Endodermal cell (in vitro differentiated cells): ENCODE measurements around the gene KRT16. TPM values are rescaled to one million over a fixed set of nuclear protein-coding genes. Genes with fewer than 3 reads are reported as not detected.

ENCODE experiments used
- DNase-seq: peaks from one replicate; pipeline ENCODE4 v3.0.0-alpha.2; 2017
- H3K27ac ChIP-seq: 2 replicates; pipeline ENCODE4 v1.5.1; 2013; ENCODE audit warnings: mild to moderate bottlenecking, low read depth, low read length, moderate library complexity
- H3K27me3 ChIP-seq: 2 replicates; pipeline ENCODE4 v1.6.1; 2013; ENCODE audit warnings: mild to moderate bottlenecking, low read length, moderate library complexity; ENCODE audit not compliant: insufficient read depth, control insufficient read depth, poor library complexity, severe bottlenecking
- H3K36me3 ChIP-seq: 2 replicates; pipeline ENCODE4 v1.7.0; 2013; ENCODE audit warnings: mild to moderate bottlenecking, low read length, moderate library complexity; ENCODE audit not compliant: control insufficient read depth, insufficient read depth
- H3K4me1 ChIP-seq: one replicate; pipeline ENCODE4 v1.7.0; 2013; ENCODE audit warnings: low read length; ENCODE audit not compliant: control insufficient read depth, insufficient read depth
- H3K4me3 ChIP-seq: 2 replicates; pipeline ENCODE4 v1.5.1; 2013; ENCODE audit warnings: mild to moderate bottlenecking, low read length, moderate library complexity
- H3K9ac ChIP-seq: 2 replicates; pipeline ENCODE4 v1.6.1; 2013; ENCODE audit warnings: mild to moderate bottlenecking, low read length, moderate library complexity; ENCODE audit not compliant: poor library complexity, severe bottlenecking; ENCODE audit errors: extremely low read depth
- H3K9me3 ChIP-seq: 2 replicates; pipeline ENCODE4 v1.6.1; 2013; ENCODE audit warnings: mild to moderate bottlenecking, low read length, moderate library complexity; ENCODE audit not compliant: control insufficient read depth
- H3K27ac Mint-ChIP-seq: 2 replicates; pipeline ENCODE4 v1.8.0; 2020; ENCODE audit warnings: mixed read lengths
- H3K27me3 Mint-ChIP-seq: 2 replicates; pipeline ENCODE4 v1.8.0; 2021; ENCODE audit warnings: mild to moderate bottlenecking, mixed read lengths; ENCODE audit not compliant: insufficient read depth
- H3K36me3 Mint-ChIP-seq: 2 replicates; pipeline ENCODE4 v1.8.0; 2020; ENCODE audit warnings: low read depth, mixed read lengths
- H3K4me1 Mint-ChIP-seq: 2 replicates; pipeline ENCODE4 v1.8.0; 2020; ENCODE audit warnings: mixed read lengths
- H3K4me3 Mint-ChIP-seq: 2 replicates; pipeline ENCODE4 v1.8.0; 2020; ENCODE audit warnings: mild to moderate bottlenecking, moderate library complexity, mixed read lengths
- H3K9me3 Mint-ChIP-seq: 2 replicates; pipeline ENCODE4 v1.8.0; 2020; ENCODE audit warnings: mild to moderate bottlenecking, mixed read lengths
- WGBS, 2 experiments: methylation state at CpG; one replicate each; pipeline versions ENCODE4 v1.1.5 to v1.1.7; 2013; ENCODE audit warnings: missing lambda C conversion rate in 2 of 2, mixed read lengths in 1 of 2; ENCODE audit not compliant: insufficient coverage in 1 of 2, insufficient read length in 1 of 2; 5-methylcytosine and 5-hydroxymethylcytosine counted together
- total RNA-seq, 2 donors: library from RNA; stranded (reverse); fragmentation: NEBNext Ultra II Directional in 1 of 2; extraction: Animal tissue kit (Norgen Biotek cat#: 25700) in 1 of 2; gene quantifications; 2 replicates in 1 of 2; 3 replicates in 1 of 2; pipeline ENCODE4 v1.2.1, GENCODE V29; 2021
- TF ChIP-seq, protein P1 (sequence below): fragments of 200-600 bp; sonication (generic); conservative IDR thresholded peaks from 2 replicates; pipeline ENCODE4 v1.5.0; 2021; ENCODE audit warnings: antibody characterized with exemption, mild to moderate bottlenecking

KRT16 gene
- total RNA-seq, 2 donors from 2014 or later: not detected

DNA sequence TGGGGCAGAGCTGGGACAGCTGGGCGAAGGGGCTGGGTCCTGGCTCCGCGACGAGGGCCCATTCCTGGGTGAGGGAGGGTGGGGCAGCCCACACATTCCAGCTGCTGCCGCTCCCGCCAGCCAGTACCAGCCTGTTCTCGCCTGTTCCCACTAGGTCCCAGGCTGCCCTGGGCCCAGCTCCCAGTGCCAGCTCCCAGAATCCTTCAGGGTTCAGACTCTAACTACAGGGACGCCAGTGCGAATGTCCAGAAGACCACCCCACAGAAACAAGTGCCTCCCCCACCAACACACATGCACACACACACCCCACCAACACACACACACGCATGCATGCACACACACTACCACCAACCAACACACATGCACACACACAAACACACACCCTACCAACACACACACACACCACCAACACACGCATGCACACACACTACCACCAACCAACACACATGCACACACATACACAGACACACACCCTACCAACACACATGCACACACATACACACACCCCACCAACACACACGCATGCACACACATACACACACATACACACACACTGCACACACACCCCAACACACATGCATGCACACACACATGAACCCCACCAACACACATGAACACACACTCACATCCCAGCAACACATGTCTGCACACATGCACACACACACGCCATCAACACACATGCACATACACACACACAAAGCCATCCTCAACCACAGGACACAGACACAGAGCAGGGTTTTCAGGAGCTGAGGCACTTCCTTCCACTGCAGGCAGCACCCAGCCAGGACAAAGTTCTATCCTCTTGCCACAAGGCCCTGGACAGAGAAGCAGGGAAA is 39.3 kb upstream of the KRT16 start:
- Mint-ChIP-seq H3K36me3 (no peaks in the 10 kb centered on the region), H3K9me3 (no peaks in the 10 kb centered on the region), H3K4me3 (no peak overlapping the region), H3K27ac (no peak overlapping the region), H3K4me1 (peaks cover 1% of the 10 kb centered on the region), H3K27me3 (no peaks in the 10 kb centered on the region)
- WGBS, 2 experiments: 93 to 96% methylated on average over 5 to 13 of the region's 13 CpGs
- TF ChIP-seq, protein P1, sequence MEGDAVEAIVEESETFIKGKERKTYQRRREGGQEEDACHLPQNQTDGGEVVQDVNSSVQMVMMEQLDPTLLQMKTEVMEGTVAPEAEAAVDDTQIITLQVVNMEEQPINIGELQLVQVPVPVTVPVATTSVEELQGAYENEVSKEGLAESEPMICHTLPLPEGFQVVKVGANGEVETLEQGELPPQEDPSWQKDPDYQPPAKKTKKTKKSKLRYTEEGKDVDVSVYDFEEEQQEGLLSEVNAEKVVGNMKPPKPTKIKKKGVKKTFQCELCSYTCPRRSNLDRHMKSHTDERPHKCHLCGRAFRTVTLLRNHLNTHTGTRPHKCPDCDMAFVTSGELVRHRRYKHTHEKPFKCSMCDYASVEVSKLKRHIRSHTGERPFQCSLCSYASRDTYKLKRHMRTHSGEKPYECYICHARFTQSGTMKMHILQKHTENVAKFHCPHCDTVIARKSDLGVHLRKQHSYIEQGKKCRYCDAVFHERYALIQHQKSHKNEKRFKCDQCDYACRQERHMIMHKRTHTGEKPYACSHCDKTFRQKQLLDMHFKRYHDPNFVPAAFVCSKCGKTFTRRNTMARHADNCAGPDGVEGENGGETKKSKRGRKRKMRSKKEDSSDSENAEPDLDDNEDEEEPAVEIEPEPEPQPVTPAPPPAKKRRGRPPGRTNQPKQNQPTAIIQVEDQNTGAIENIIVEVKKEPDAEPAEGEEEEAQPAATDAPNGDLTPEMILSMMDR: no peak
- no peaks in the 10 kb centered on the region for H3K4me1 ChIP-seq
- H3K27me3 ChIP-seq: no peaks in the 10 kb centered on the region
- no peaks in the 10 kb centered on the region for H3K9me3 ChIP-seq
- no peak overlapping the region for H3K9ac ChIP-seq
- no peak overlapping the region for H3K4me3 ChIP-seq
- DNase-seq: peak; percentile 56
- no peaks in the 10 kb centered on the region for H3K36me3 ChIP-seq
- no peak overlapping the region for H3K27ac ChIP-seq

DNA sequence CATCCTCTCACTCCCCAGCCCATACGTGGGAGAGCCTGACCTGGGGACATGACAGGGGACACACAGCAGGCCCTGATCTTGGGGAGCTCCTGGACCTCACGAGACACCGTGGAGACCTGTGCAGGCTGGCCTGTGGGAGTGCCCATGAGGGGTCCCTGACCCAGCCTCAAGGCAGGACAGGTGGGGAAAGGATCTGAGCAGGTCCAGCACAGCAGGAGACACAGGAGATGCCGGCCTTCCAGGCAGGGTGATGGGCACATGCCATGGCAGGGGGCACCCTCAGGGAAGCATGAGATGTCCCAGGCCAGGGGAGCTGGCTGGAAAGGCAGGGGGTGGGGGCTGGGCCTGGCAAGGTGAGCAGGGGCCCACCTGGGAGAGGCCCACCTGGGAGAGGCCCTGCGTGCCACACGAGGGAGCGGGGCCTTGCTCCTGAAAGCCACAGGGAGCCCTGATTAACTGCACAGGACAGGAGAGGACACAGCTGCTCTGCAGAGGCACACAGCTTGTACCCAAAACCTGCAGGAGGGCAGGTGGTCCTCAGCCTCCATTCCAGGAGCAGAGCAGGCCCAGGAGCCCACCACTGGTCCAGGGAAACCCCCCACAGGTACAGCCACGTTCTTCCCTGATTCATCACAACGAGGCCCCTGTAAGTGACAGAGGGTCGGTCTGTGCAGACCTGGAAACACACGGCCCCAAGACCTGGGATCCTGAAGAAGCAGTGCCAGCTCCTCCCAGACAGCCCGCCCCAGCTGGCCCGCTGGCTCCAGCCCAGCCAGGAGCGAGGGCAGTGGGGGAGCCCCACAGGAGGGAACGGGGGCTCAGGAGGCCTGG is 38.4 kb upstream of the KRT16 start:
- Mint-ChIP-seq H3K27ac (no peak overlapping the region), H3K4me1 (peaks cover 1% of the 10 kb centered on the region), H3K4me3 (no peak overlapping the region), H3K9me3 (no peaks in the 10 kb centered on the region), H3K27me3 (no peaks in the 10 kb centered on the region), H3K36me3 (no peaks in the 10 kb centered on the region)
- H3K27ac ChIP-seq: no peak overlapping the region
- no peaks in the 10 kb centered on the region for H3K36me3 ChIP-seq
- H3K27me3 ChIP-seq: no peaks in the 10 kb centered on the region
- peak; percentile 55 for DNase-seq
- WGBS, 2 experiments: 91 to 100% methylated on average over 5 to 15 of the region's 15 CpGs
- no peak overlapping the region for H3K4me3 ChIP-seq
- H3K4me1 ChIP-seq: no peaks in the 10 kb centered on the region
- H3K9me3 ChIP-seq: no peaks in the 10 kb centered on the region
- H3K9ac ChIP-seq: no peak overlapping the region
- TF ChIP-seq, protein P1: no peak

DNA sequence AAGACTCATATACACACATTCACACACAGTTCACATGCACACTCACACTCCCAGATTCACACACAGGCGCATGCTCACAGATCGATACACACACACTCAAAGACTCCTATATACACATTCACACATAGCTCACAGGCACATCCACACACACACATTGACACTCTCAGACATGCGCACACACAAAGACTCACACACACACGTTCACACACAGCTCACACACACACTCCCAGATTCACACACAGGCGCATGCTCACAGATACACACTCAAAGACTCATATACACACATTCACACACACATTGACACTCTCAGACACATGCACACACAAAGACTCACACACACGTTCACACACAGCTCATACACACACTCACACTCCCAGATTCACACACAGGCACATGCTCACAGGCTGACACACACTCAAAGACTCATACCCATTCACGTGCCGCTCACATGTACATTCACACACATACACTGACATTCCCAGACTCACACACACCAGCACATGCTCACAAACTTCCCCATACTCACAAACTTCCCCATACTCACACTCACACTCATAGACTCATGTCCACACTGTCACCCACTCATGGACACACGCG is 37.5 kb upstream of the KRT16 start:
- no peaks in the 10 kb centered on the region for H3K36me3 ChIP-seq
- Mint-ChIP-seq H3K9me3 (no peaks in the 10 kb centered on the region), H3K36me3 (no peaks in the 10 kb centered on the region), H3K4me3 (no peak overlapping the region), H3K27ac (no peak overlapping the region), H3K4me1 (peaks cover 5% of the 10 kb centered on the region), H3K27me3 (no peaks in the 10 kb centered on the region)
- no peak overlapping the region for H3K27ac ChIP-seq
- 90% methylated on average over 9 to 10 of the region's 10 CpGs for WGBS, 2 experiments
- no peak overlapping the region for H3K9ac ChIP-seq
- H3K4me1 ChIP-seq: no peaks in the 10 kb centered on the region
- TF ChIP-seq, protein P1: no peak
- no peaks in the 10 kb centered on the region for H3K27me3 ChIP-seq
- H3K9me3 ChIP-seq: no peaks in the 10 kb centered on the region
- peak; percentile 45 for DNase-seq
- no peak overlapping the region for H3K4me3 ChIP-seq
